Lower lobe of right lung (tissue), 2 donors: ENCODE data around the gene MAPK11. TPM values are rescaled to one million over a fixed set of nuclear protein-coding genes. Genes with fewer than 3 reads are reported as not detected.
A peak's percentile ranks its signal among the peaks of the same experiment; 100 is the strongest.

Experiments
- ATAC-seq, 2 donors: fragments of 200-7000 bp; cut with Tn5 transposase; one replicate each; pipeline ENCODE4 v1.9.1; 2020 to 2022; ENCODE audit warnings: mild to moderate bottlenecking in 2 of 2, moderate library complexity in 2 of 2
- DNase-seq: peaks from one replicate; pipeline ENCODE4 v3.0.0-alpha.2; 2020
- H3K27ac ChIP-seq: fragments of 200-600 bp; one replicate; pipeline ENCODE4 v1.8.0; 2022
- H3K27me3 ChIP-seq: fragments of 200-600 bp; one replicate; pipeline ENCODE4 v1.8.0; 2022; ENCODE audit warnings: low read depth
- H3K36me3 ChIP-seq: fragments of 200-600 bp; one replicate; pipeline ENCODE4 v1.8.0; 2022; ENCODE audit warnings: mild to moderate bottlenecking
- H3K4me1 ChIP-seq: fragments of 200-600 bp; one replicate; pipeline ENCODE4 v1.8.0; 2022
- H3K4me3 ChIP-seq: fragments of 200-600 bp; one replicate; pipeline ENCODE4 v1.8.0; 2022; ENCODE audit warnings: mild to moderate bottlenecking
- H3K9me3 ChIP-seq: fragments of 200-600 bp; one replicate; pipeline ENCODE4 v1.8.0; 2022
- CTCF ChIP-seq: fragments of 200-600 bp; IDR thresholded peaks from one replicate; pipeline ENCODE4 v1.8.0; 2022; ENCODE audit warnings: antibody characterized with exemption, mild to moderate bottlenecking
- intact Hi-C: fragments of 100-400 bp; cut with DNase I; formaldehyde crosslinking; loops from one replicate; pipeline ENCODE4 v1.11.0; 2022
- total RNA-seq: library from RNA; stranded (reverse); fragmentation: NEBNext Ultra II Directional; extraction: Animal tissue kit (Norgen Biotek cat#: 25700); gene quantifications from one replicate; pipeline ENCODE4 v1.2.1, GENCODE V29; 2021
- donor health status: DM: no; HTN: yes; CAD: no; lungs with severe emphysema.

MAPK11 gene
- total RNA-seq, 1 donor from 2014 or later = 13.1 TPM

- Histone ChIP-seq H3K27ac (peak overlapping the region; percentile 62), H3K9me3 (no peaks in the 10 kb centered on the region), H3K36me3 (no peaks in the 10 kb centered on the region), H3K4me1 (peaks cover 97% of the 10 kb centered on the region), H3K27me3 (no peaks in the 10 kb centered on the region), H3K4me3 (no peak overlapping the region)
- no peak for ATAC-seq
- no peak for DNase-seq
- intact Hi-C loops = no loop called here
- no peak for TF ChIP-seq CTCF
These were observed 27.5 kb upstream of the MAPK11 start for GRCh38 chr22:50297510-50298265.

- H3K27me3 ChIP-seq = no peaks in the 10 kb centered on the region
- H3K4me3 ChIP-seq = no peak overlapping the region
- no peaks in the 10 kb centered on the region for H3K9me3 ChIP-seq
- H3K27ac ChIP-seq = peak overlapping the region; percentile 62
- DNase-seq (no peak), ATAC-seq (no peak)
- H3K36me3 ChIP-seq = no peaks in the 10 kb centered on the region
- intact Hi-C loops = no loop called here
- TF ChIP-seq CTCF = no peak
- peaks cover 97% of the 10 kb centered on the region for H3K4me1 ChIP-seq
These were observed 26.7 kb upstream of the MAPK11 start for GRCh38 chr22:50296658-50297490.

- Histone ChIP-seq H3K9me3 (no peaks in the 10 kb centered on the region), H3K4me3 (peak overlapping the region; percentile 46), H3K36me3 (peaks cover 23% of the 10 kb centered on the region), H3K4me1 (peaks cover 84% of the 10 kb centered on the region), H3K27me3 (no peaks in the 10 kb centered on the region), H3K27ac (peak overlapping the region; percentile 92)
- intact Hi-C loops = no loop called here
- no peak for TF ChIP-seq CTCF
- DNase-seq = no peak
- ATAC-seq = no peak
These were observed 24.1 kb upstream of the MAPK11 start for GRCh38 chr22:50294319-50294656.

- H3K4me3 ChIP-seq = peak overlapping the region; percentile 46
- H3K27me3 ChIP-seq = no peaks in the 10 kb centered on the region
- peak overlapping the region; percentile 92 for H3K27ac ChIP-seq
- peak; percentile 88 for DNase-seq
- intact Hi-C loops = no loop called here
- H3K4me1 ChIP-seq = peaks cover 78% of the 10 kb centered on the region
- peaks cover 29% of the 10 kb centered on the region for H3K36me3 ChIP-seq
- no peak for TF ChIP-seq CTCF
- ATAC-seq = peak; percentile 89 to 91
- H3K9me3 ChIP-seq = no peaks in the 10 kb centered on the region
These were observed 23.5 kb upstream of the MAPK11 start for GRCh38 chr22:50293441-50294318.
